Liver (tissue), 2 donors: ENCODE results near the gene TTC28.

Source experiments
- REST ChIP-seq: IDR thresholded peaks from 2 replicates; pipeline ENCODE4 v1.6.1; 2016; ENCODE audit warnings: antibody characterized with exemption, mild to moderate bottlenecking
- RXRA ChIP-seq, 2 donors: IDR thresholded peaks; 2 replicates each; pipeline ENCODE4 v1.6.1; 2017 to 2018; ENCODE audit warnings: antibody characterized with exemption in 2 of 2, mild to moderate bottlenecking in 1 of 2
- donor health status: healthy.

GRCh38 chr22:28710107-28710506 lies 30.5 kb upstream of the TTC28 start:
- no peak for TF ChIP-seq REST
- no peak for TF ChIP-seq RXRA (IDR thresholded peaks at IDR 0.05)
